Measurements from ENCODE around the gene PLD2. TPM values are rescaled to one million over a fixed set of nuclear protein-coding genes. Genes with fewer than 3 reads are reported as not detected.
A peak's percentile ranks its signal among the peaks of the same experiment; 100 is the strongest.
"Not testable (repeated sequence)": the region's sequence is repeated elsewhere in the genome, so short reads cannot be mapped to it uniquely, and the experiment has no call there.

PLD2 gene
- total RNA-seq, 1 experiment from 2014 or later = 3.7 TPM

DNA sequence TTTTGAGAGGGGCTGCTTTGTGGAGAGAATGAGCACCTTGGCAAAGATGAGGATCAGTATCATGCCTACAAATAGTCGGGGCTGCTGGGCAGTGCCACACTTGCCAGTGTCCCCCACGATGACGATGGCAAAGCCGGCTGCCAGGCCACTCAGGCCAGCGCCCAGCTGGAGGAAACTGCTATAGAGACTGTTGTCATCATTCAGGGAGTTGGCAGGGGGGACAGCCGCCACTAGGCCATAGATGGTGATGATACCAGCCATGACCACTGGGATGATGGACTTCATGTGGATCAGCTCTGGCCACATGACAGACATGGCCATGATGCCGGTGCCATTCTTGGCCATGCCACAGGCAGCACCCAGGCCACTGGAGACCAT is 50.0 kb downstream of the PLD2 start:
- no peak for DNase-seq (ENCODE audit: low read depth)

- DNase-seq (ENCODE audit: low read depth) = not testable (repeated sequence)
These were observed 50.4 kb downstream of the PLD2 start for GRCh38 chr17:4857347-4857746.

DNA sequence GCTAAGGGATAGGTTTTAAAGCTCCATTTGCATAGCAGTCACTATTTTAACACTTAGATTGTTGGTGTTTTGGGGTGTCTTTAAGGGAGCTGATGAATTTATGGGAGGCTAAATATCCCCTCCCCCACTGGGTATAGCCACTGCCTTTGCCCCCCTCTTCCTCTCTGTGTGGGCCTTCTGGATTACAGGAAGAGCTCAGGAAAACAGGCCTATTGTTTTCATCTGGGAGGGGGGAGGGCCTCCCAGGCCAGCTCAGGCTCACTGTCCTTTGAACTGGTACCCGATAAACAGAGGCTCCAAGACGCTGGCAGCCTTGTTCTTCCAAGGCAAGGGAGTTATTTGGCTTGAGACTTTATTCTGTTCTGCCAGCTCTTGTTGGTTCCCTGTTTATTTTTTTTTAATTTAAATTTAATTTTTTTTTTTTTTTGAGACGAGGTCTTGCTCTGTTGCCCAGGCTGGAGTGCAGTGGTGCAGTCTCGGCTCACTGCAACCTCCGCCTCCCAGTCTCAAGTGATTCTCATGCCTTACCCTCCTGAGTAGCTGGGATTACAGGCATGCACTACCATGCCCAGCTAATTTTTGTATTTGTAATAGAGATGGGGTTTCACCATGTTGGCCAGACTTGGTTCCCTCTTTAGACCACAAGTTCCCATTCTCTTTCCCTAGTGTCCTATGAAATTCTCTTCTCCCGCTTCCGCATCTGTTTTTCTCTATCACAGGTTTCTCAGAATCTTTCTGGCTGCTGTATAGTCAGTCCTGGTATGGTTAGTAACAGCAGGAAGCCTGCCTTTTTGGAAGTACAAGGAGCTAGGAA is 51.3 kb downstream of the PLD2 start:
- peak; percentile 27 for DNase-seq (ENCODE audit: low read depth)

DNA sequence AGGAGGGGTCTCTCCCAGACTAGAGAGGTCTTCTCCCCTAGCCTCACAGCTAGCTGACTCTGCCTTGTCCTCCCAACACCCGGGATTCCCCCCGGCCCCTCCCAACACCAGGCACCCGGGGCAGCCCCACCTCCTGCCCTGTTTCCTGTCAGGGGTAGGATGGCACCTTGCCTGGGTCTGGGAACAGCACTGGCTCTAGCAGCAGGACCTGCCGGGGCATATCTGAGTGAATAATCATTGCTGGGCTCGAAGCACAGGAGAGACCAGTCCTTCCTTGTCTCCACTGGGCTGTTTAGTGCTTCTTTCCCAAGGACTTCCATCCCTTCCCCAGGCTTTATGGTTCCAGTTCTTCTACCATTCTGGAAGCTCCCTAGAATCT is 51.9 kb downstream of the PLD2 start:
- peak; percentile 43 for DNase-seq (ENCODE audit: low read depth)

- no peak for DNase-seq (ENCODE audit: low read depth)
These were observed 53.1 kb downstream of the PLD2 start for GRCh38 chr17:4859816-4860625.

GRCh38 chr17:4860651-4861050 is 53.7 kb downstream of the PLD2 start:
- DNase-seq (ENCODE audit: low read depth) = no peak

GRCh38 chr17:4861052-4861451 is 54.1 kb downstream of the PLD2 start:
- no peak for DNase-seq (ENCODE audit: low read depth)

GRCh38 chr17:4862720-4863119 is 55.8 kb downstream of the PLD2 start:
- DNase-seq (ENCODE audit: low read depth) = no peak

DNA sequence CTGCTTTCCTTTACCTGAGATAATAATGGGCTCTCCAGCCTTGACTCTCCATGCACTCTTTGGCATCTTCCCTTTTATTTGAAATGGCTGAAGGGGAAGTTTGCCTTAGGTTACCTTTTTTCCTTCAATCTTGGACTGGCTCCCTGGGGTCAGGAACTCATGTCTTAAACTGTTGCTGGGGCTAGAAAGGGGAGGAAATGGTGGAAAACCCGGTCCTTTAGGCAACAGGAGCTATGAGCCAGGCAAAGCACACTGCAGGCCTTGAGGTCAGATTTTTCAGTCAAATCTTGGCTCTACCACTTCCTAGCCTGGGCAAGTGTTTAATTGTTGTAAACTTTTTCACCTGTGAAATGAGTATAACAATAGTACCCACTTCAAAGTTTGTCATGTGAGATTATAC is 56.4 kb downstream of the PLD2 start:
- DNase-seq (ENCODE audit: low read depth) = no peak

- DNase-seq (ENCODE audit: low read depth) = not testable (repeated sequence)
These were observed 60.6 kb downstream of the PLD2 start for GRCh38 chr17:4867535-4867934.

GRCh38 chr17:4869058-4869998 is 62.4 kb downstream of the PLD2 start:
- DNase-seq (ENCODE audit: low read depth) = not testable (repeated sequence)

DNA sequence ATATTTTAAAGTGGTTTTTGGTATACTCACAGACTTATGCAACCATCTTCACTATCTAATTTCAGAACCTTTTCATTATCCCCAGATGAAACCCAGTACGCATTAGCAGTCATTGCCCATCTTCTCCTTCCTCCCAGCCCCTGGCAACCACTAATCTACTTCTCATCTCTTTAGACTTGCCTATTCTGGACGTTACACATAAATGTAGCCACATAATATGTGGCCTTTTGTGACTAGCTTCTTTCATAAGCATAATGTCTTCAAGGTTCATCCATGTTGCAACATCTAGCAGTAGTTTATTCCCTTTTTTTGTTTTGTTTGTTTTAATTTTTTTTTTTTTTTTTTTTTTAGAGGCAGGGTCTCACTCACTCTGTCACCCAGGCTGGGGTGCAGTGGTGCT is 63.9 kb downstream of the PLD2 start:
- no peak for DNase-seq (ENCODE audit: low read depth)

DNA sequence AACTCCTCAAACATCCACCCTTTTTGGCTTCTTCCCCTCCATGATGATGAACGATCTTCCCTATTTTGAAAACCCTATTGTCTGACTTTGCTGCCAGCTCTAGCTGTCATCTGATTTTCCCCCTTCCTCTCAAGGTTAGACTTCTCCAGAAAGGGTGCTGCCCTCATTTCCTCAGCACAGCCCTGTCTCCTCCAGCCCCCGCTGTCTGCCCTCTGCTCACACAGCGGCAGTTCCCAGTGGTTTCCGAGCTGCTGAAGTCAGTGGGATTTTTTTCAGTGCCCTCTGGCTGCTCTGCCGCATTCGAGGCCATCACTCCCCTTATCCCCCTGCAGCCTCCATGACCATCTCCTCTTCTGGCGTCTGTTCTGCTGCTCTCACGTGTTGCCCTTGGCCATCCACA is 65.8 kb downstream of the PLD2 start:
- no peak for DNase-seq (ENCODE audit: low read depth)

Other genes starting within 250 kb of the PLD2 start
- not detected in 2 replicates for gene GGT6, start 246.6 kb upstream of the PLD2 start, total RNA-seq (2014; rRNA removed; shearing (Covaris generic))
- gene SMTNL2, start 222.6 kb upstream of the PLD2 start, total RNA-seq (2014; rRNA removed; shearing (Covaris generic)) = not detected in 2 replicates
- gene ALOX15, start 165.5 kb upstream of the PLD2 start, total RNA-seq (2014; rRNA removed; shearing (Covaris generic)) = not detected in 2 replicates
- 31.8 and 35.1 TPM in 2 replicates for gene PELP1, start 103.0 kb upstream of the PLD2 start, total RNA-seq (2014; rRNA removed; shearing (Covaris generic))
- gene ARRB2, start 96.5 kb upstream of the PLD2 start, total RNA-seq (2014; rRNA removed; shearing (Covaris generic)) = 10.7 and 16.4 TPM in 2 replicates
- gene MED11, start 75.7 kb upstream of the PLD2 start, total RNA-seq (2014; rRNA removed; shearing (Covaris generic)) = 23.9 and 29.3 TPM in 2 replicates
- gene ZMYND15, start 67.3 kb upstream of the PLD2 start, total RNA-seq (2014; rRNA removed; shearing (Covaris generic)) = 1.1 TPM in 1 of 2 replicates, not detected in the other
- 3.0 and 3.8 TPM in 2 replicates for gene CXCL16, start 67.2 kb upstream of the PLD2 start, total RNA-seq (2014; rRNA removed; shearing (Covaris generic))
- not detected in 2 replicates for gene TM4SF5, start 35.3 kb upstream of the PLD2 start, total RNA-seq (2014; rRNA removed; shearing (Covaris generic))
- not detected in 2 replicates for gene VMO1, start 20.8 kb upstream of the PLD2 start, total RNA-seq (2014; rRNA removed; shearing (Covaris generic))
- not detected in 2 replicates for gene GLTPD2, start 18.2 kb upstream of the PLD2 start, total RNA-seq (2014; rRNA removed; shearing (Covaris generic))
- gene PSMB6, start 11.0 kb upstream of the PLD2 start, total RNA-seq (2014; rRNA removed; shearing (Covaris generic)) = 361 and 379 TPM in 2 replicates
- gene MINK1, start 26.2 kb downstream of the PLD2 start, total RNA-seq (2014; rRNA removed; shearing (Covaris generic)) = 10.8 and 13.8 TPM in 2 replicates
- gene C17orf107, start 92.4 kb downstream of the PLD2 start, total RNA-seq (2014; rRNA removed; shearing (Covaris generic)) = 0.17 TPM in 1 of 2 replicates, not detected in the other
- 1.1 TPM in 1 of 2 replicates, not detected in the other for gene CHRNE, start 95.9 kb downstream of the PLD2 start, total RNA-seq (2014; rRNA removed; shearing (Covaris generic))
- gene GP1BA, start 125.1 kb downstream of the PLD2 start, total RNA-seq (2014; rRNA removed; shearing (Covaris generic)) = 0.23 TPM in 1 of 2 replicates, not detected in the other
- gene SLC25A11, start 132.9 kb downstream of the PLD2 start, total RNA-seq (2014; rRNA removed; shearing (Covaris generic)) = 82.4 and 112 TPM in 2 replicates
- 31.8 and 39.1 TPM in 2 replicates for gene RNF167, start 133.1 kb downstream of the PLD2 start, total RNA-seq (2014; rRNA removed; shearing (Covaris generic))
- 1,218 and 1,358 TPM in 2 replicates for gene PFN1, start 141.4 kb downstream of the PLD2 start, total RNA-seq (2014; rRNA removed; shearing (Covaris generic))
- 1.8 and 5.2 TPM in 2 replicates for gene ENO3, start 144.0 kb downstream of the PLD2 start, total RNA-seq (2014; rRNA removed; shearing (Covaris generic))
- 56.3 and 93.3 TPM in 2 replicates for gene SPAG7, start 160.7 kb downstream of the PLD2 start, total RNA-seq (2014; rRNA removed; shearing (Covaris generic))
- 4.3 and 8.5 TPM in 2 replicates for gene CAMTA2, start 180.5 kb downstream of the PLD2 start, total RNA-seq (2014; rRNA removed; shearing (Covaris generic))
- 0.23 TPM in 1 of 2 replicates, not detected in the other for gene INCA1, start 190.4 kb downstream of the PLD2 start, total RNA-seq (2014; rRNA removed; shearing (Covaris generic))
- 32.3 and 46.6 TPM in 2 replicates for gene KIF1C, start 190.8 kb downstream of the PLD2 start, total RNA-seq (2014; rRNA removed; shearing (Covaris generic))
- not detected in 2 replicates for gene SLC52A1, start 228.3 kb downstream of the PLD2 start, total RNA-seq (2014; rRNA removed; shearing (Covaris generic))

Data from Daoy (cell line).